Stromal cell of bone marrow (primary cell): ENCODE measurements around the gene TMEM150A.
A peak's percentile ranks its signal among the peaks of the same experiment; 100 is the strongest.
"Not testable (repeated sequence)": the region's sequence is repeated elsewhere in the genome, so short reads cannot be mapped to it uniquely, and the experiment has no call there.

Source experiments
- DNase-seq: peaks from one replicate; pipeline ENCODE4 v3.0.0-alpha.2; 2012; ENCODE audit warnings: low read depth

Gene TMEM150A

DNA sequence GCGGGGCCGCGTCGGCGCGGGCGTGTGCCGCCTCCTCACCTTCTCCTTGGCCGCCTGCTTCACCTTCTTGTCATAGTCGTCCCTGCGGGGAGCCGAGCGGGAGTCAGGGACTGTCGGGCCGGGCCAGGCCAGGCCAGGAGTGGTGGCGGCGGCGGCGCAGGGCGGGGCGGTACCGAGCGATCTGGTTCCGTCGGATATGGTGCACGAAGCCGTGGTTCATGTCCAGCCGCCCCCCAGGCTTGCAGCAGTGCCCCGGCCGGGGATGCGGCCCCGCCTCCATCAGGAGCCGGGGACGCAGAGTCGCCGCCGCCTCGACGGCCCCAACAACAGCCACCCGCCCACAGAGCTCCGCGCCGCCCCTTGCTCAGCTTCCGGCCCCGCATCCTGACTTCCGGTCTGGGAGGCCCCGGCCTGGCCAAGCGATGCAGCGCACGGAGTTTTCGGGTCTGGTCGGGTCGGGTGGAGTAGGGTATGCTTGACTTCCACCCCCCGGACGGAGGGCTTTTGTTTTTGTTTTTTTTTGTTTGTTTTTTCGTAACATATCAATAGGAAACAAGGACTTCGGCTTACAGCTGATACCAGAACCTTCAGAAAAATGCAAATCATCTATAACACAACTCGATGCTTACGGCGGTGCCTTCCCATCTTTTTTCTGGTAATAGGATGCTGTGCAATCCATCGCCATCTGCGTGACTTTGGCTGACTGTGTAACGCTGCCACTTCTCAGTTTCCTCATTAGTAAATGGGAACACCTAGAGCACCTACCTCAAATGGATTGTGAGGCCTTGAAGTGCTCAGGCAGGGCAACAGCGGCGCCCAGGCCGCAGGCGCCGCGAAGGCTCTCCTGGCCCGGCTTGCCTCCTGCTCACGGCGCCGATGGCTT, 9.4 kb upstream of the TMEM150A start, which contains the start of gene C2orf68:
C2orf68 (minus strand) TSS at position 362 of the 883 bp plus-strand sequence; CDS start at position 280, 82 bp downstream.
- DNase-seq = peak; percentile 74

- DNase-seq = no peak
Measured at GRCh38 chr2:85611217-85611704, 8.8 kb upstream of the TMEM150A start.

GRCh38 chr2:85607268-85608215, 5.0 kb upstream of the TMEM150A start:
- DNase-seq = no peak

DNA sequence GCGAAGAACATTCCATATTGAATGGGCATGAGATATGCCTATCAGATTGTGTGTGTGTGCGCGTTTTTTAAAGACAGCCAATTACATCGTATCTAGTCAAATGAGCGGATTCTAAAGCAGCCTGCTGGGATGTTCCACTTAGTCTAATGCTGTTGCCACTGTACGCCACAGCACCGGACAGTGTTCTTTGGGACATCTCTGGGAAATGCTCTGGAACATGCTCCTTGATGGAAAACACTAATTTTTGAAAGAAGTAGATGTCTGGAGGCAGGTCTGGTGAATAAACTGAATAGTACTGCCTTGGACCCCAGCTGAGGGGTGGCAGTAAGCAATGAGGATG, 3.6 kb upstream of the TMEM150A start:
- no peak for DNase-seq

DNA sequence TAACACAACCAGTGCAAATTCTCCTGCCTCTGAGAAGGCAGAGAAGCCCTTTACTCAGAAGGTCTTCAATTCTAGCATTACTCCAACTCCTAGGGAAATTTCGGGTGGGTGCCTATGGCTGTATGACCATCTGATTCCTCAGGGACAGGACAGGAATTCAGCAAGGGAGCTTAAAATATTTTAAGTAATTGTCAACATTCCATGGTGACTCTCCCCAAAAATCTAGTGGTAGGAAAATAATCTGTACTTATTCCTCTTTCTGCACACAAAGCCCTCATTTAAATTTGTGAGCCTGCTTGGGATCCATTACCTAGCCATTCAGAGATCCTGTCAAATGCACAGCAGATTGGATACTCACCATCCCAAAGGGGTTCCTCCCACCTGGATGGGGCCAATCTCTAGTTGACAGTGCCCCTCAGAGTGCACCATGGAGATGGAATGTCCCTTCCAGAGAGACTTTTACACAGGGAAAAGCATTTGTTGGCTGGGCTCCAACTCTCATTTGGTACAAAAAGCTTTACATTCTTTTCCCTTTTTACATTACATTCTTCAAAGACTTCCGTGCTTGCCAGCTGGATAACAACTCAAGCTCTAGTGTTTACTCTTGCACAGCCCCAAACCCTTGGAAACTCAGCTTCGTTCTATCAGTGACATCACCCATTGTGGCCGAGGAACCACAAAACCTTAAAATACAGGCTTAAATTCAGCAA, 3.1 kb upstream of the TMEM150A start:
- DNase-seq = peak; percentile 51

- no peak for DNase-seq
Measured at GRCh38 chr2:85604568-85605339, 2.3 kb upstream of the TMEM150A start.

GRCh38 chr2:85604133-85604444, 1.6 kb upstream of the TMEM150A start:
- DNase-seq = not testable (repeated sequence)

GRCh38 chr2:85601771-85602475, 575 bp downstream of the TMEM150A start:
- no peak for DNase-seq

DNA sequence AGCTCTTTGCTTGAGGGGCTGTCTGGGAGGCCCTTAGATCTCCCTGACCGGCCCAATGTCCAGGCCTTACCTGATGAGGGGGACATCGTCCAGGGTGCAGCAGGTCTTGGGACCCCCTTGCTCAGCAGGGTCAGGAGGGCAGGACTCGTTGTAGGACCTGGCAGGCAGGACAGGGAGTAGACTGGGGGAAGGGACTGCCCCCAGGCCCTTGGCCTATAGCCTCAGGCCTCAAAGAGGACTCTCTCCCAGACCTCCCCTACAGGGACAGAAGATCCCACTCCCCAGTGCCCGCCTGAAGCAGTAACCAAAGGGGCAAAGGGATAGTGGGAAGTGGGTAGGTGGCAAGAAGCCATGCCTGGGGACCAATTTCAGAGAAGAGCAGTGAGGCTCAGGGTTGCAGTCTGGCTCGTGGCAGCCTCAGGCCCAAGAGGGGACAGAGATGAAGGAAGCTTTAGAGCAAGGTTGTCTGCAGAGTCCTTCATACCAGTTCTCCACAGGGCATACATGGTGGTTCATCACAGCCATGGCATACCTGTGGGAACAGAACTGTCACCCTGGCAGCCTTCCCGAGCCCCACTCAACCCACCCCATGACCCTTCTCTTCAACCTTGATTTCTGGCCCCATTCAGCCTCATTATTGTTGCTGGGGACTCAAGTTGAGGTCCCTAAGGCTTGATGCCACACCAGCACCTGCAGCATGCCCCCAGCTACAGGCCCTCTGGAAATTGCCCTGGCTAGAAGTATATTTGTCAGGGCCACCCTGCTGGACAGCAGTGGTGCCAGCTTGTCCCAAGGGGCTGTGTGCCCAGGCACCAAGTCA, 1.3 kb downstream of the TMEM150A start:
- no peak for DNase-seq

DNA sequence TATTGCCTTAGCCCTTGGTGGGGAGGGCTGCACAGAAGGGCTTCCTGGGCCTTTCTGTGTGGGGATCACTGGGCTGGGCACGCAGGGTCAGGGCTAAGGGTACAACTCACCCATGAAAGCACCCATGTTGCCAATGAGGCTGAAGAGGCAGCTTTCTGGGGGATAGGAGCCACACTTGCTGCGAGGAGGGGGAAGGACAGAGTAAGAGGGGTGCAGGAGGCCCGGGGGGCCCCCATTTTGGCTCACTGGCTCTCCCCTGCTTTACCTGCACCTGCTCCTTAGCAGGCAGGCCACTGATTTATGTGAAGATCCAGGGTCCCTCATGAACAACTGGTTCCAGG, 2.3 kb downstream of the TMEM150A start:
- DNase-seq = no peak

DNA sequence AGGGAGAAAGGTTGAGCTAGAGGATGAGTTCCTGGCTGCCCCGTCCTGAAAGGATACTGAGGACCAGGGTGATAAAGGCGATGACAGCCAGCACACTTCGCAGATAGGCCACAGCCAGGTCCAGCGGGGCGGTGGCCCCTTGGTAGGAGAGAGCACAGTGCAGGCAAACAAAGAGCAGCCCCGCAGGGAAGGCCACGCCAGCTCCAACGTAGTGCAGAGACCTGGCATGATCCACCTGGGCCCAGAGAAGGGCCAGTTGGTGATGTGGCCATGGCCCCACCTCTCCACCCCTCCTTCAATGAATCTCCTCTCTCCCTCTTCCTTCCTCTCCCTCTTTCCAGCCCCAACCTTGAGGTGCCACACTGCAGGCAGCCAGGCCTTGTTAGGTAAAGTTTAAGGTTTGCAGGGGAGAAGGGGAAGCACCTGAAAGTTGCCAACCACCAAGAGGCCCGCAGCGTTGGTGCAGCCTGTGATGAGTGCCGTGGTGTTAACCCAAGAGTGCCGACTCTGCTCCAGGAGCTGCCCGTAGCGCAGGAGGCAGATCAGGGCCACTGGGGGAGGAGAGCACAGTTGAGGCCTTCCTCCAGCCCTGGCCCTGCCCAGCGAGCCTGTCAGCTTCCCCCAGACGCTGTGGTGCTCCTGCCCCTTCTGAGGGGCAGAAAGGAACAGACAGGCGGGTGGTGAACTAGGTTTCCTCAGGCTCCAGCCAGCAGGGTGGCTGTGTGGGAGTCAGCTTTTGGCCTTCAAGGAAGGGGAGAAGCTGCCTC, 2.8 kb downstream of the TMEM150A start:
- DNase-seq = no peak

DNA sequence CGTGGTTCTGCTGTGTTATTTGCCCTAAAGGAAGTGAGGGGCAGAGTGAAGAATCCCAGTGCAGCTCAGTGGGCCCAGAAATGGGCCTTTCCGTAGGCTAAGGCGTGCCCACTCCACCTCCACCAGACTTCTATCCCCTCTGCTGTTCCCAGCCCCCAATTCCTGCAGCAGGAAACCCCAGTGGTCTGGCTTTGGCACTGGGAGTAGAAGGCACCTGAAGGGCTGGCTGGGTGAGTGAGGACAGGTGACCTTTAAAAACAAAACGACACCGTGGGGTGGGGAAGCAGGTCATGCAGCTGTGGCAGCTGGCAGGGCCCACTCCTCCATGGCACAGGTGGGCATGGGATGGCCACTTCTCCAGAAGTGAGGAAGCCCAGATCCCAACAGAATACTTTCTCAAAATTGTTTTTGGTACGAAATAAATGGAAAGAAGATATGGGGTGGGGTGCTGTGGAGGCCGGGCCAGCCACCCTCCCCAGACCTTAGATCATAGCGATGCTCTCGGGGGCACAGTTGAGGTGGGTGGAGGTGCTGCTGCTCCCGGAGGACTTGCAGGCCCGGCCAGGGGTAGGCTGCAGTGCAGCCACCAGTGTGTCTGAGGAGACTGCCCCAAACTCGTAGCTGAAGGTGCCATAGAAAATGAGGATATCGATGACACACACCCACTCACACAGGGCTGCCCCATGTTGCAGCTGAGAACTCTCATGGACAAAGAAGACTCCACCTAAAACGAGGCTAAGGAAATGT, 3.7 kb downstream of the TMEM150A start:
- DNase-seq = no peak

- no peak for DNase-seq
Measured at GRCh38 chr2:85597241-85597640, 5.3 kb downstream of the TMEM150A start.

DNA sequence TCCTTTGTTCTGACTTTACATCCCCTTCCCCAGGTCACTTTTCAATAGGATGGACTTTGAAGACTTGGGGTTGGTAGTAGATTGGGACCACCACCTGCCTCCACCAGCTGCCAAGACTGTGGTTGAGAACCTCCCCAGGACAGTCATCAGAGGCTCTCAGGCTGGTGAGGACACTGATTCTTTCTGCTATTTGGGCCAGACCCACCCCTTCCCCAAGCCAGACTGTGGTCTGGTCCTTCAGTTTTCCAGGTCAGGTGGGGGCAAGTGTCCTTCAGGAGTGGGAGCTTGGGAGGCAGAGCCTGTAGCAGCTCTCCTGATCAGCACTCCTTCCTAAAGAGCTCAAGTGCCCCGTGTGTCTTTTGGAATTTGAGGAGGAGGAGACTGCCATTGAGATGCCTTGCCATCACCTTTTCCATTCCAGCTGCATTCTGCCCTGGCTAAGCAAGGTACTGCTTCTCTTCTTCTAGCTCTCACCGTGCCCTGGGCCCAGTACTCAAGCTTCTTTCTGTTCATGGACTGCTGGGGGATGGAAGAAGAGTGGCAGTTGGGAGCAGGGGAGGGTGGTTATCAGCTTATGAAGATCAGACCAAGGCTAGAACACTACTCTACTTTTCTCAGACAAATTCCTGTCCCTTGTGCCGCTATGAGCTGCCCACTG, 5.9 kb downstream of the TMEM150A start:
- no peak for DNase-seq

DNA sequence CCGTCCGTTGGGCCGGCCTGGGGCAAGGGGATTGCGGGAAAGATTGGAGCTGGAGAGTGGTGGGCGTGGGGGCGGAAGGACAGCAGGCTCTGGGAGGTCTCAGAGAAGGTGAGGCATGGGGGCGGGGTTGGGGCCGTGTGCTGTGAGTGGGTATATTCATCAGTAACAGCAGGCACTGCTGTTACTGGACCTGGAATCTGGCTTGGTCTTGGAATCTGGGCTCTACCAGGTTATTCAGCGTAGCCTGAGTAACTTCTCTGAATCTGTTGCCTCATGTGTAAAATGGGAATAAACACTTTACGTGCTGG, 6.5 kb downstream of the TMEM150A start:
- DNase-seq = no peak

DNA sequence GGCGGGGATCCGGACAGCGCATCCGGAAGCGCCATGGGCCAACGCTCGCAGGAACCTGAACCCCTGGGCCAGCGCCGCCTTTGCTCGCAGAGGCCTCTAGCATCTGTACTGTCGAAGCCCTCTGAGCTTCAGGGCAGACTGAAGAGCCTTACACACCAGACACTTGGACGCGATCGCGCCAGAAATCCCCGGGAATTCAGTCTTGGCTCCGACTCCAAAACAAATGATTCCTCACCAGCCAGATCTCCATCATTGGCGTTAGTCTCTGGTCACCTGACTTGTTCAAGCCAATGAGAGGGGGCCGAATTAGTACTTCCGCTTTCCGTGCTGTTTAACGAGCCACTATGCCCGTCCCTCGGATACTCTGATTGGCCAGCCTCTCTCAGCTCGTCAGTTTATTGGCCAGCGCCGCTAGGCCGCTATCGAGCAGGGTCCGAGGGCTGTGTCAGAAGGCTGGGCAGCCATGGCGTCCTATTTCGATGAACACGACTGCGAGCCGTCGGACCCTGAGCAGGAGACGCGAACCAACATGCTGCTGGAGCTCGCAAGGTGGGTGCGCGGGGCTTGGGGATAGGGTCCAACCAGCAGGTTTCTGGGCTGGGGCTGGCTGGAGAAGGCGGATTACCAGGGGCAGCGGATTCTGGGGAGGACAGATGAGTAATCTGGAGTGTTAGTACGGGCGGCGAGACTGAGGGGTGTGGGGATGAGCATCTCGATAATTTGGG, 7.0 kb downstream of the TMEM150A start, which contains the start of gene RNF181:
RNF181 (plus strand) TSS at position 445 of the 725 bp plus-strand sequence; CDS start at position 464, 19 bp downstream.
- peak; percentile 99 for DNase-seq

- no peak for DNase-seq
Measured at GRCh38 chr2:85594715-85595300, 7.7 kb downstream of the TMEM150A start.
